Measurements from ENCODE around the gene STXBP1.

DNA sequence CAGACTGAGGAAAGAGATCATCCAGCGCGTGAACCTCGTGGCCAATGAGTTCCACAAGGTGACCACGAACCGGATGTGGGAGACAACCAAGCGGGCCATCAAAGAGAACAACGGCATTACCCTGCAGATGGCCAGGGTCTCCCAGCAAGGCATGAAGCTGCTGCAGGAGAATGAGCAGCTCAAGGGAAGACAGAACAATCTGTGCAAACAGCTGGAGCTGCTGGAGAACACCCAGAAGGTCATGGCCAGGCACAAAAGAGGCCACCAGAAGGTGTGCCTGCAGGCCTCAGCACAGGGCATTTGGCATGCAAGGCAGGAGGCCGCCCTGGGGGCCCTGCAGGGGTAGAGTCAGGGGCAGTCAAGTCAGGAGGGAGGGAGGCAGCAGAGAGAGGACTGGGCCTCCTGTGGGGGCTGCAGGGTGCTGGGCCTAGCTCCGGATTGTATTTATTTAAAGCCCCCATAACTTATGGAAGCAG is 99.2 kb downstream of the STXBP1 start:
- TF ChIP-seq RAD21 (IDR thresholded peaks at IDR 0.05 in 1 of 2, conservative IDR thresholded peaks at IDR 0.05 in 1 of 2; ENCODE audit: low read depth in 2 of 2, low read length in 2 of 2) (no peak), RNF2 (IDR thresholded peaks at IDR 0.05; ENCODE audit: borderline replicate concordance, low read depth, low read length, missing control alignments, poor library complexity, severe bottlenecking) (no peak), POLR2AphosphoS5 (IDR thresholded peaks at IDR 0.05; ENCODE audit: low read depth, low read length) (no peak), EP300 (IDR thresholded peaks at IDR 0.05; ENCODE audit: borderline replicate concordance in 1 of 2, low read depth in 2 of 2, low read length in 2 of 2) (no peak), GTF2F1 (IDR thresholded peaks at IDR 0.05; ENCODE audit: borderline replicate concordance, low read depth, low read length) (no peak), FOSL1 (IDR thresholded peaks at IDR 0.05; ENCODE audit: insufficient read depth, low read depth, low read length) (no peak), GABPA (IDR thresholded peaks at IDR 0.05; ENCODE audit: borderline replicate concordance, insufficient read depth, low read length) (no peak), SIX5 (IDR thresholded peaks at IDR 0.05; ENCODE audit: low read depth, low read length) (no peak), SP2 (IDR thresholded peaks at IDR 0.05; ENCODE audit: low read length) (no peak), POLR2A (IDR thresholded peaks at IDR 0.05; ENCODE audit: control extremely low read depth in 1 of 2, low read depth in 2 of 2, low read length in 2 of 2) (no peak), EZH2 (IDR thresholded peaks at IDR 0.05; ENCODE audit: low read depth, low read length, severe bottlenecking) (no peak), CREB1 (IDR thresholded peaks at IDR 0.05) (no peak)
- TF ChIP-seq, protein P1, sequence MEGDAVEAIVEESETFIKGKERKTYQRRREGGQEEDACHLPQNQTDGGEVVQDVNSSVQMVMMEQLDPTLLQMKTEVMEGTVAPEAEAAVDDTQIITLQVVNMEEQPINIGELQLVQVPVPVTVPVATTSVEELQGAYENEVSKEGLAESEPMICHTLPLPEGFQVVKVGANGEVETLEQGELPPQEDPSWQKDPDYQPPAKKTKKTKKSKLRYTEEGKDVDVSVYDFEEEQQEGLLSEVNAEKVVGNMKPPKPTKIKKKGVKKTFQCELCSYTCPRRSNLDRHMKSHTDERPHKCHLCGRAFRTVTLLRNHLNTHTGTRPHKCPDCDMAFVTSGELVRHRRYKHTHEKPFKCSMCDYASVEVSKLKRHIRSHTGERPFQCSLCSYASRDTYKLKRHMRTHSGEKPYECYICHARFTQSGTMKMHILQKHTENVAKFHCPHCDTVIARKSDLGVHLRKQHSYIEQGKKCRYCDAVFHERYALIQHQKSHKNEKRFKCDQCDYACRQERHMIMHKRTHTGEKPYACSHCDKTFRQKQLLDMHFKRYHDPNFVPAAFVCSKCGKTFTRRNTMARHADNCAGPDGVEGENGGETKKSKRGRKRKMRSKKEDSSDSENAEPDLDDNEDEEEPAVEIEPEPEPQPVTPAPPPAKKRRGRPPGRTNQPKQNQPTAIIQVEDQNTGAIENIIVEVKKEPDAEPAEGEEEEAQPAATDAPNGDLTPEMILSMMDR (IDR thresholded peaks at IDR 0.05; ENCODE audit: control extremely low read depth in 1 of 3, insufficient read depth in 1 of 3, low read depth in 1 of 3, low read length in 3 of 3): no peak
- TF ChIP-seq, protein P2, sequence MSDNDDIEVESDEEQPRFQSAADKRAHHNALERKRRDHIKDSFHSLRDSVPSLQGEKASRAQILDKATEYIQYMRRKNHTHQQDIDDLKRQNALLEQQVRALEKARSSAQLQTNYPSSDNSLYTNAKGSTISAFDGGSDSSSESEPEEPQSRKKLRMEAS (IDR thresholded peaks at IDR 0.05): no peak
